Tibial artery (tissue), 4 donors: ENCODE measurements around the gene TCAIM.

Experiments
- DNase-seq, 2 donors: peaks; one replicate each; pipeline ENCODE4 v3.0.0-alpha.2; 2019
- H3K27ac ChIP-seq, 2 donors: fragments of 200-600 bp; sonication (generic) in 1 of 2; 1 replicate in 1 of 2; 2 replicates in 1 of 2; pipeline ENCODE4 v1.5.1; 2018 to 2019; ENCODE audit warnings: mild to moderate bottlenecking in 1 of 2
- H3K27me3 ChIP-seq, 2 donors: fragments of 200-600 bp; sonication (generic) in 1 of 2; one replicate each; pipeline versions ENCODE4 v1.5.1 to v1.6.0; 2016 to 2019
- H3K36me3 ChIP-seq, 3 donors: fragments of 200-600 bp; sonication (generic) in 2 of 3; one replicate each; pipeline ENCODE4 v1.5.1; 2016 to 2019; ENCODE audit warnings: mild to moderate bottlenecking in 2 of 3
- H3K4me1 ChIP-seq, 4 donors: fragments of 200-600 bp; sonication (generic) in 2 of 4; 1 replicate in 3 of 4; 2 replicates in 1 of 4; pipeline ENCODE4 v1.5.1; 2016 to 2019
- H3K4me3 ChIP-seq, 2 donors: fragments of 200-600 bp; sonication (generic) in 1 of 2; 1 replicate in 1 of 2; 2 replicates in 1 of 2; pipeline ENCODE4 v1.5.1; 2018 to 2019; ENCODE audit warnings: mild to moderate bottlenecking in 2 of 2
- H3K9me3 ChIP-seq, 3 donors: fragments of 200-600 bp; sonication (generic) in 1 of 3; one replicate each; pipeline ENCODE4 v1.5.1; 2016 to 2019
- CTCF ChIP-seq, 2 experiments: fragments of 200-600 bp in 1 of 2; fragments of 450-650 bp in 1 of 2; IDR thresholded peaks; one replicate each; pipeline ENCODE4 v1.5.1; 2017 to 2019; ENCODE audit warnings: antibody characterized with exemption in 2 of 2, mild to moderate bottlenecking in 1 of 2, moderate library complexity in 1 of 2
- intact Hi-C: fragments of 100-400 bp; cut with DNase I; formaldehyde crosslinking; loops from one replicate; pipeline ENCODE4 v1.15.0; 2023; ENCODE audit warnings: low total_unique reads

The TCAIM gene

GRCh38 chr3:44334326-44334725, 4.2 kb upstream of the TCAIM start:
- peaks cover 0 to 9% (median 3%) of the 10 kb centered on the region in 4 donors for H3K4me1 ChIP-seq

GRCh38 chr3:44337248-44337785, 1.2 kb upstream of the TCAIM start:
- peak overlapping the region; percentile 74 to 88 for H3K4me3 ChIP-seq
- H3K27me3 ChIP-seq: no peaks in the 10 kb centered on the region
- no peaks in the 10 kb centered on the region for H3K9me3 ChIP-seq
- TF ChIP-seq CTCF (IDR thresholded peaks at IDR 0.05): no peak
- no peaks in the 10 kb centered on the region for H3K36me3 ChIP-seq
- peaks cover 0 to 35% (median 18%) of the 10 kb centered on the region in 4 donors for H3K4me1 ChIP-seq
- intact Hi-C loops: loop anchor here (10.0 kb wide), 2 partner anchors 107 to 177 kb away; no protein-coding TSS in a partner anchor
- H3K27ac ChIP-seq: peak overlapping the region; percentile 94 to 98
- no peak for DNase-seq

More at GRCh38 chr3:44334326-44334725, 4.2 kb upstream of the TCAIM start:
- Histone ChIP-seq H3K27ac (no peak overlapping the region), H3K4me3 (no peak overlapping the region), H3K9me3 (no peaks in the 10 kb centered on the region), H3K36me3 (no peaks in the 10 kb centered on the region), H3K27me3 (no peaks in the 10 kb centered on the region)
- DNase-seq: no peak
- TF ChIP-seq CTCF (IDR thresholded peaks at IDR 0.05): no peak
- intact Hi-C loops: loop anchor here (10.0 kb wide), 2 partner anchors 110 to 180 kb away; no protein-coding TSS in a partner anchor

- no peaks in the 10 kb centered on the region for H3K9me3 ChIP-seq
- no peaks in the 10 kb centered on the region for H3K27me3 ChIP-seq
- H3K27ac ChIP-seq: peak overlapping the region; percentile 94 to 98
- intact Hi-C loops: loop anchor here (10.0 kb wide), 2 partner anchors 106 to 176 kb away; no protein-coding TSS in a partner anchor
- peak overlapping the region; percentile 74 to 88 for H3K4me3 ChIP-seq
- DNase-seq: no peak
- peaks cover 0 to 49% (median 23%) of the 10 kb centered on the region in 4 donors for H3K4me1 ChIP-seq
- no peaks in the 10 kb centered on the region for H3K36me3 ChIP-seq
- TF ChIP-seq CTCF (IDR thresholded peaks at IDR 0.05): no peak
These were observed 212 bp downstream of the TCAIM start for GRCh38 chr3:44338828-44339127.

- no peaks in the 10 kb centered on the region for H3K9me3 ChIP-seq
- intact Hi-C loops: loop anchor here (10.0 kb wide), 2 partner anchors 105 to 175 kb away; no protein-coding TSS in a partner anchor
- no peaks in the 10 kb centered on the region for H3K27me3 ChIP-seq
- H3K4me1 ChIP-seq: peaks cover 0 to 52% (median 25%) of the 10 kb centered on the region in 4 donors
- DNase-seq: no peak
- no peaks in the 10 kb centered on the region for H3K36me3 ChIP-seq
- no peak for TF ChIP-seq CTCF (IDR thresholded peaks at IDR 0.05)
- peak overlapping the region; percentile 94 to 98 for H3K27ac ChIP-seq
- peak overlapping the region; percentile 74 to 88 for H3K4me3 ChIP-seq
These were observed 853 bp downstream of the TCAIM start for GRCh38 chr3:44339181-44340057.

- no peaks in the 10 kb centered on the region for H3K9me3 ChIP-seq
- H3K27me3 ChIP-seq: no peaks in the 10 kb centered on the region
- TF ChIP-seq CTCF (IDR thresholded peaks at IDR 0.05): no peak
- DNase-seq: no peak
- peak overlapping the region; percentile 74 to 88 for H3K4me3 ChIP-seq
- peaks cover 0 to 52% (median 25%) of the 10 kb centered on the region in 4 donors for H3K4me1 ChIP-seq
- H3K36me3 ChIP-seq: no peaks in the 10 kb centered on the region
- intact Hi-C loops: no loop called here
- peak overlapping the region; percentile 94 to 98 for H3K27ac ChIP-seq
These were observed 1.5 kb downstream of the TCAIM start for GRCh38 chr3:44340058-44340395.
